Right ventricle myocardium inferior (tissue), 1 donor: ENCODE results near the gene PPTC7. TPM values are rescaled to one million over a fixed set of nuclear protein-coding genes. Genes with fewer than 3 reads are reported as not detected.
"Not testable (repeated sequence)": the region's sequence is repeated elsewhere in the genome, so short reads cannot be mapped to it uniquely, and the experiment has no call there.

Experiments
- ATAC-seq: fragments of 200-7000 bp; cut with Tn5 transposase; one replicate; pipeline ENCODE4 v1.9.1; 2020; ENCODE audit warnings: mild to moderate bottlenecking, moderate library complexity
- DNase-seq: peaks from one replicate; pipeline ENCODE4 v3.0.0; 2021; ENCODE audit errors: missing footprints
- intact Hi-C: fragments of 100-400 bp; cut with DNase I; formaldehyde crosslinking; loops from one replicate; pipeline ENCODE4 v1.11.0; 2022
- total RNA-seq: library from RNA; stranded (reverse); fragmentation: NEBNext Ultra II Directional; extraction: Animal tissue kit (Norgen Biotek cat#: 25700); gene quantifications from one replicate; pipeline ENCODE4 v1.2.1, GENCODE V29; 2021
- donor health status: DM: no; HTN: yes; CAD: no; lungs with severe emphysema.

Gene PPTC7
- total RNA-seq, 1 donor from 2014 or later, result 99.2 TPM

GRCh38 chr12:110565894-110566871, 16.9 kb downstream of the PPTC7 start:
- no peak for DNase-seq
- intact Hi-C loops, result loop anchor here (2.0 kb wide), 1 partner anchor 13 kb away; no protein-coding TSS in a partner anchor
- no peak for ATAC-seq

- intact Hi-C loops, result loop anchor here (2.0 kb wide), 1 partner anchor 14 kb away; no protein-coding TSS in a partner anchor
- DNase-seq, result no peak
- peak; percentile 40 for ATAC-seq
Observed at GRCh38 chr12:110564471-110564991, 18.6 kb downstream of the PPTC7 start.

GRCh38 chr12:110563702-110564470, 19.2 kb downstream of the PPTC7 start:
- DNase-seq (no peak), ATAC-seq (peak; percentile 42)
- intact Hi-C loops, result loop anchor here (2.0 kb wide), 1 partner anchor 15 kb away; no protein-coding TSS in a partner anchor

- ATAC-seq, DNase-seq, intact Hi-C loops: not testable (repeated sequence)
Observed at GRCh38 chr12:110562386-110562785, 20.7 kb downstream of the PPTC7 start.

- DNase-seq (no peak), ATAC-seq (peak; percentile 30)
- intact Hi-C loops, result no loop called here
Observed at GRCh38 chr12:110561471-110562201, 21.5 kb downstream of the PPTC7 start.

- DNase-seq (no peak), ATAC-seq (no peak)
- intact Hi-C loops, result no loop called here
Observed at GRCh38 chr12:110560946-110561345, 22.2 kb downstream of the PPTC7 start.

- intact Hi-C loops, result no loop called here
- ATAC-seq (no peak), DNase-seq (no peak)
Observed at GRCh38 chr12:110560048-110560447, 23.1 kb downstream of the PPTC7 start.

GRCh38 chr12:110558945-110559344, 24.2 kb downstream of the PPTC7 start:
- ATAC-seq, result not testable (repeated sequence)

GRCh38 chr12:110557300-110557699, 25.8 kb downstream of the PPTC7 start:
- DNase-seq (no peak), ATAC-seq (no peak)
- intact Hi-C loops, result no loop called here

More at GRCh38 chr12:110558945-110559344, 24.2 kb downstream of the PPTC7 start:
- DNase-seq, intact Hi-C loops: not testable (repeated sequence)

- peak; percentile 18 for ATAC-seq
Observed at GRCh38 chr12:110556705-110557104, 26.4 kb downstream of the PPTC7 start.

GRCh38 chr12:110555577-110556406, 27.3 kb downstream of the PPTC7 start:
- intact Hi-C loops, result no loop called here
- DNase-seq, result no peak
- ATAC-seq, result no peak

More at GRCh38 chr12:110556705-110557104, 26.4 kb downstream of the PPTC7 start:
- DNase-seq, result peak; percentile 61
- intact Hi-C loops, result no loop called here

GRCh38 chr12:110554184-110554583, 28.9 kb downstream of the PPTC7 start:
- no peak for DNase-seq
- intact Hi-C loops, result no loop called here
- ATAC-seq, result no peak

- intact Hi-C loops, result no loop called here
- DNase-seq, result no peak
- ATAC-seq, result no peak
Observed at GRCh38 chr12:110550981-110551380, 32.1 kb downstream of the PPTC7 start.

GRCh38 chr12:110549716-110550115, 33.4 kb downstream of the PPTC7 start:
- ATAC-seq, result peak; percentile 25
- DNase-seq, result no peak
- intact Hi-C loops, result no loop called here

- intact Hi-C loops, result no loop called here
- no peak for DNase-seq
- peak; percentile 20 for ATAC-seq
Observed at GRCh38 chr12:110548678-110549077, 34.4 kb downstream of the PPTC7 start.

- DNase-seq, result no peak
- no peak for ATAC-seq
- intact Hi-C loops, result no loop called here
Observed at GRCh38 chr12:110547090-110547489, 36.0 kb downstream of the PPTC7 start.

GRCh38 chr12:110546339-110546738, 36.8 kb downstream of the PPTC7 start:
- DNase-seq (no peak), ATAC-seq (no peak)
- intact Hi-C loops, result no loop called here

GRCh38 chr12:110545812-110546211, 37.3 kb downstream of the PPTC7 start:
- DNase-seq (no peak), ATAC-seq (no peak)
- intact Hi-C loops, result no loop called here
